Neural progenitor cell (in vitro differentiated cells): Measurements from ENCODE around the gene C21orf58. TPM values are rescaled to one million over a fixed set of nuclear protein-coding genes. Genes with fewer than 3 reads are reported as not detected.

ENCODE experiments used
- DNase-seq: peaks from one replicate; pipeline ENCODE4 v3.0.0-alpha.2; 2016; ENCODE audit warnings: low spot score
- H2AFZ ChIP-seq: fragments of 200-600 bp; sonication (generic); replicated peaks from 2 replicates; pipeline ENCODE4 v1.6.1; 2016; ENCODE audit warnings: antibody characterized with exemption
- H3F3A ChIP-seq: fragments of 200-600 bp; sonication (generic); 2 replicates; pipeline ENCODE4 v1.6.1; 2016; ENCODE audit warnings: antibody characterized with exemption, low read depth
- H3K27ac ChIP-seq: fragments of 200-600 bp; sonication (generic); 2 replicates; pipeline ENCODE4 v1.5.1; 2016; ENCODE audit warnings: mild to moderate bottlenecking
- H3K27me3 ChIP-seq: fragments of 200-600 bp; sonication (generic); 2 replicates; pipeline ENCODE4 v1.6.1; 2016; ENCODE audit warnings: mild to moderate bottlenecking, moderate library complexity
- H3K36me3 ChIP-seq: fragments of 200-600 bp; sonication (generic); 2 replicates; pipeline ENCODE4 v1.5.1; 2016
- H3K4me1 ChIP-seq: fragments of 200-600 bp; sonication (generic); 2 replicates; pipeline ENCODE4 v1.6.1; 2016; ENCODE audit warnings: mixed run types
- H3K4me2 ChIP-seq: fragments of 200-600 bp; sonication (generic); 2 replicates; pipeline ENCODE4 v1.6.1; 2016
- H3K4me3 ChIP-seq: fragments of 200-600 bp; sonication (generic); 2 replicates; pipeline ENCODE4 v1.5.1; 2016
- H3K79me2 ChIP-seq: fragments of 200-600 bp; sonication (generic); 2 replicates; pipeline ENCODE4 v1.6.1; 2016; ENCODE audit warnings: low read depth
- H3K9ac ChIP-seq: fragments of 200-600 bp; sonication (generic); 2 replicates; pipeline ENCODE4 v1.6.1; 2016
- H3K9me3 ChIP-seq: fragments of 200-600 bp; sonication (generic); 2 replicates; pipeline ENCODE4 v1.5.1; 2016; ENCODE audit warnings: low read depth
- H4K20me1 ChIP-seq: fragments of 200-600 bp; sonication (generic); 2 replicates; pipeline ENCODE4 v1.6.1; 2016; ENCODE audit warnings: low read depth
- H3K27ac Mint-ChIP-seq: 3 replicates; pipeline ENCODE4 v1.8.0; 2021; ENCODE audit warnings: mixed read lengths
- H3K27me3 Mint-ChIP-seq: 2 replicates; pipeline ENCODE4 v1.8.0; 2022; ENCODE audit warnings: low read depth, mild to moderate bottlenecking, inconsistent platforms, moderate library complexity, mixed read lengths; ENCODE audit not compliant: insufficient read depth
- H3K36me3 Mint-ChIP-seq: 3 replicates; pipeline ENCODE4 v1.8.0; 2021; ENCODE audit warnings: mixed read lengths
- H3K4me1 Mint-ChIP-seq: 3 replicates; pipeline ENCODE4 v1.8.0; 2021; ENCODE audit warnings: mixed read lengths
- H3K4me3 Mint-ChIP-seq: 3 replicates; pipeline ENCODE4 v1.8.0; 2021; ENCODE audit warnings: mild to moderate bottlenecking, moderate library complexity, mixed read lengths
- H3K9me3 Mint-ChIP-seq: 3 replicates; pipeline ENCODE4 v1.8.0; 2020; ENCODE audit warnings: mixed read lengths
- CTCF ChIP-seq: fragments of 200-600 bp; sonication (generic); IDR thresholded peaks from 2 replicates; pipeline ENCODE4 v1.5.1; 2017; ENCODE audit warnings: antibody characterized with exemption, mild to moderate bottlenecking
- EZH2 ChIP-seq: fragments of 200-600 bp; sonication (generic); IDR thresholded peaks from 2 replicates; pipeline ENCODE4 v1.6.1; 2017; ENCODE audit warnings: antibody characterized with exemption, mild to moderate bottlenecking, moderate library complexity
- EZH2phosphoT487 ChIP-seq: fragments of 200-600 bp; sonication (generic); IDR thresholded peaks from 2 replicates; pipeline ENCODE4 v1.6.1; 2017; ENCODE audit warnings: antibody characterized with exemption
- total RNA-seq: library from RNA; depleted of rRNA; stranded (reverse); fragments of >200 nt; gene quantifications from 2 replicates; pipeline ENCODE4 v1.2.3, GENCODE V29; 2015; ENCODE audit warnings: low replicate concordance

The C21orf58 gene
- total RNA-seq, 1 donor from 2014 or later: 26.2 TPM

GRCh38 chr21:46284077-46284644, 39.5 kb downstream of the C21orf58 start:
- no peak overlapping the region for H3K27ac Mint-ChIP-seq
- Histone ChIP-seq H4K20me1 (peaks cover 26% of the 10 kb centered on the region), H3K79me2 (peaks cover 79% of the 10 kb centered on the region), H3K4me1 (peaks cover 22% of the 10 kb centered on the region), H3K9ac (no peak overlapping the region), H3K27me3 (no peaks in the 10 kb centered on the region), H3F3A (peaks cover 30% of the 10 kb centered on the region), H3K4me2 (peak overlapping the region; percentile 95), H3K36me3 (peaks cover 3% of the 10 kb centered on the region), H3K9me3 (no peaks in the 10 kb centered on the region), H2AFZ (no peak overlapping the region), H3K4me3 (peak overlapping the region; percentile 93), H3K27ac (no peak overlapping the region)
- H3K9me3 Mint-ChIP-seq: peaks cover 3% of the 10 kb centered on the region
- TF ChIP-seq EZH2: no peak
- no peak for TF ChIP-seq EZH2phosphoT487
- peak overlapping the region; percentile 73 for H3K4me3 Mint-ChIP-seq
- peaks cover 35% of the 10 kb centered on the region for H3K4me1 Mint-ChIP-seq
- H3K27me3 Mint-ChIP-seq: peaks cover 3% of the 10 kb centered on the region
- H3K36me3 Mint-ChIP-seq: peaks cover 36% of the 10 kb centered on the region
- no peak for DNase-seq

GRCh38 chr21:46274797-46275390, 48.8 kb downstream of the C21orf58 start:
- no peak overlapping the region for H3K27ac Mint-ChIP-seq
- H3K9ac ChIP-seq: no peak overlapping the region

GRCh38 chr21:46273341-46273740, 50.3 kb downstream of the C21orf58 start:
- Mint-ChIP-seq H3K27ac (no peak overlapping the region), H3K36me3 (peaks cover 37% of the 10 kb centered on the region), H3K4me3 (no peak overlapping the region), H3K9me3 (no peaks in the 10 kb centered on the region), H3K4me1 (no peaks in the 10 kb centered on the region), H3K27me3 (peaks cover 3% of the 10 kb centered on the region)
- peaks cover 7% of the 10 kb centered on the region for H4K20me1 ChIP-seq
- no peaks in the 10 kb centered on the region for H3K27me3 ChIP-seq
- H3K36me3 ChIP-seq: no peaks in the 10 kb centered on the region
- H3K4me1 ChIP-seq: no peaks in the 10 kb centered on the region
- H3K9ac ChIP-seq: no peak overlapping the region
- no peaks in the 10 kb centered on the region for H3K79me2 ChIP-seq
- H3K4me2 ChIP-seq: no peak overlapping the region
- no peaks in the 10 kb centered on the region for H3K9me3 ChIP-seq
- H3K27ac ChIP-seq: no peak overlapping the region
- H2AFZ ChIP-seq: no peak overlapping the region
- no peaks in the 10 kb centered on the region for H3F3A ChIP-seq
- TF ChIP-seq EZH2 (no peak), CTCF (no peak), EZH2phosphoT487 (no peak)
- no peak for DNase-seq
- H3K4me3 ChIP-seq: no peak overlapping the region

More at GRCh38 chr21:46274797-46275390, 48.8 kb downstream of the C21orf58 start:
- H3K4me3 ChIP-seq: no peak overlapping the region
- no peaks in the 10 kb centered on the region for H3K4me1 Mint-ChIP-seq
- H3K79me2 ChIP-seq: no peaks in the 10 kb centered on the region
- no peaks in the 10 kb centered on the region for H3K9me3 Mint-ChIP-seq
- peaks cover 3% of the 10 kb centered on the region for H3K27me3 Mint-ChIP-seq
- no peak overlapping the region for H3K27ac ChIP-seq
- no peaks in the 10 kb centered on the region for H3F3A ChIP-seq
- H3K27me3 ChIP-seq: no peaks in the 10 kb centered on the region
- H3K4me1 ChIP-seq: no peaks in the 10 kb centered on the region
- H3K36me3 Mint-ChIP-seq: peaks cover 43% of the 10 kb centered on the region
- TF ChIP-seq EZH2phosphoT487: no peak
- peaks cover 4% of the 10 kb centered on the region for H4K20me1 ChIP-seq
- no peak overlapping the region for H3K4me3 Mint-ChIP-seq
- DNase-seq: no peak
- H2AFZ ChIP-seq: no peak overlapping the region
- H3K4me2 ChIP-seq: no peak overlapping the region
- no peaks in the 10 kb centered on the region for H3K36me3 ChIP-seq
- H3K9me3 ChIP-seq: no peaks in the 10 kb centered on the region

- Histone ChIP-seq H3K9ac (no peak overlapping the region), H3K27ac (no peak overlapping the region), H3F3A (no peaks in the 10 kb centered on the region), H3K4me1 (no peaks in the 10 kb centered on the region), H3K9me3 (no peaks in the 10 kb centered on the region), H3K4me3 (no peak overlapping the region), H3K79me2 (no peaks in the 10 kb centered on the region), H3K27me3 (no peaks in the 10 kb centered on the region), H3K36me3 (no peaks in the 10 kb centered on the region), H4K20me1 (peaks cover 3% of the 10 kb centered on the region), H2AFZ (no peak overlapping the region), H3K4me2 (no peak overlapping the region)
- Mint-ChIP-seq H3K4me1 (no peaks in the 10 kb centered on the region), H3K27ac (no peak overlapping the region), H3K4me3 (no peak overlapping the region), H3K36me3 (peaks cover 31% of the 10 kb centered on the region), H3K27me3 (peaks cover 7% of the 10 kb centered on the region), H3K9me3 (no peaks in the 10 kb centered on the region)
- TF ChIP-seq EZH2: no peak
- DNase-seq: no peak
Measured at GRCh38 chr21:46269466-46269865, 54.2 kb downstream of the C21orf58 start.
